Subcutaneous adipose tissue (tissue), 4 donors: Measurements from ENCODE around the gene PRPSAP1. TPM values are rescaled to one million over a fixed set of nuclear protein-coding genes. Genes with fewer than 3 reads are reported as not detected.

ENCODE experiments used
- total RNA-seq, 4 donors: library from RNA; depleted of rRNA; stranded (reverse); fragments of >200 nt; gene quantifications; one replicate each; pipeline ENCODE4 v1.1.0, GENCODE V29; 2016
- TF ChIP-seq, protein P1 (sequence below): fragments of 450-650 bp; IDR thresholded peaks from one replicate; pipeline ENCODE4 v1.5.1; 2016; ENCODE audit warnings: low read depth, mild to moderate bottlenecking, control low read depth, antibody characterized with exemption, moderate library complexity

The PRPSAP1 gene
- total RNA-seq, 4 donors from 2014 or later = 64.4 to 104 (median 71.2) TPM

DNA sequence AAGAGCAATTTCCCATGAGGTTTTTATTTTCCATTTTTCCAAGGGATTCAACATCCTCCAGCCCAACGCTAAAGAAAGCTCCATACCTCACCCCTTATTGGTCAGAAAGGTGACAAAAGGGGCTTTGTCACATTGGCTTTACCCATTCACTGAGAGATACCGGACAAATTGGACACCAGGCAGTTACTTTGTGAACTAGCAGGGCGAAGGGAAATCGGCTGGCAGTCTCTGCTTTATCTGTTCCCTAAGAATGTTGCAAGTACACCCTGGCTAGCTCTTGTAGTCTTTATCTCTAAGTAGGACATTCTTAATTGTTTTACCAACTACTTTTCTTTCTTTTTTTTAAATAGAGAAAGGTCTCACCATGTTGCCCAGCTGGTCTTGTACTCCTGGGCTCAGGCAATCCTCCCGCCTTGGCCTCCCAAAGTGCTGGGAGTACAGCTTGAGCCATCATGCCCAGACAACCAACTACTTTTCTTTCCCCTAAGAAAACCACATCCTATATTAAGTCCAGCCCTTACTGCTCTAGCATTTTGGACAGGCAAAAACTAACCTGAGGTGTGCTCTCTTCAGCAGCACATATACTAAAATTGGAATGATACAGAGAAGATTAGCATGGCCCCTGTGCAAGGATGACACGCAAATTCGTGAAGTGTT lies 16.8 kb downstream of the PRPSAP1 start:
- TF ChIP-seq, protein P1, sequence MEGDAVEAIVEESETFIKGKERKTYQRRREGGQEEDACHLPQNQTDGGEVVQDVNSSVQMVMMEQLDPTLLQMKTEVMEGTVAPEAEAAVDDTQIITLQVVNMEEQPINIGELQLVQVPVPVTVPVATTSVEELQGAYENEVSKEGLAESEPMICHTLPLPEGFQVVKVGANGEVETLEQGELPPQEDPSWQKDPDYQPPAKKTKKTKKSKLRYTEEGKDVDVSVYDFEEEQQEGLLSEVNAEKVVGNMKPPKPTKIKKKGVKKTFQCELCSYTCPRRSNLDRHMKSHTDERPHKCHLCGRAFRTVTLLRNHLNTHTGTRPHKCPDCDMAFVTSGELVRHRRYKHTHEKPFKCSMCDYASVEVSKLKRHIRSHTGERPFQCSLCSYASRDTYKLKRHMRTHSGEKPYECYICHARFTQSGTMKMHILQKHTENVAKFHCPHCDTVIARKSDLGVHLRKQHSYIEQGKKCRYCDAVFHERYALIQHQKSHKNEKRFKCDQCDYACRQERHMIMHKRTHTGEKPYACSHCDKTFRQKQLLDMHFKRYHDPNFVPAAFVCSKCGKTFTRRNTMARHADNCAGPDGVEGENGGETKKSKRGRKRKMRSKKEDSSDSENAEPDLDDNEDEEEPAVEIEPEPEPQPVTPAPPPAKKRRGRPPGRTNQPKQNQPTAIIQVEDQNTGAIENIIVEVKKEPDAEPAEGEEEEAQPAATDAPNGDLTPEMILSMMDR = no peak

DNA sequence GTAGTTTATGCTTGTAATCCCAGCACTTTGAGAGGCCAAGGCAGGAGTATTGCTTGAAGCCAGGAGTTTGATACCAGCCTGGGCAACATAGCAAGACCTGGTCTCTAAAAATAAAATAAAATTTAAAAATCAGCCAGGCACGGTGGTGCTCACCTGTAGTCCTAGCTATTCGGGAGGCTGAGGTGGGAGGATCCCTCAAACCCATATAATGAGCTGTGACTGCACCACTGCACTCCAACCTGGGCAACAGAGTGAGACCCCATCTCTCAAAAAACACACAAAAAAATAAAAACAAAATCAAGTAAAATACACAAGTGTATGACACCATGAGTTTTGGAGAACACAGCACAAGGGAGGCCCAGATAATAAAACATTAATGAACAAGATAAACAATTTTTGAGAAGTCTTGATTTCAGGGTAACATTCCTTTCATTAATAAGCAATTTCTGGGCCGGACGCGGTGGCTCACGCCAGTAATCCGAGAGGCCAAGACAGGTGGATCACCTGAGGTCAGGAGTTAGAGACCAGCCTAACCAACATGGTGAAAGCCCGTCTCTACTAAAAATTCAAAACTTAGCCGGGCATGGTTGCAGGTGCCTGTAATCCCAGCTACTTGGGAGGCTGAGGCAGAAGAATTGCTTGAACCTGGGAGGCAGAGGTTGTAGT lies 17.9 kb downstream of the PRPSAP1 start:
- TF ChIP-seq, protein P1 = no peak

DNA sequence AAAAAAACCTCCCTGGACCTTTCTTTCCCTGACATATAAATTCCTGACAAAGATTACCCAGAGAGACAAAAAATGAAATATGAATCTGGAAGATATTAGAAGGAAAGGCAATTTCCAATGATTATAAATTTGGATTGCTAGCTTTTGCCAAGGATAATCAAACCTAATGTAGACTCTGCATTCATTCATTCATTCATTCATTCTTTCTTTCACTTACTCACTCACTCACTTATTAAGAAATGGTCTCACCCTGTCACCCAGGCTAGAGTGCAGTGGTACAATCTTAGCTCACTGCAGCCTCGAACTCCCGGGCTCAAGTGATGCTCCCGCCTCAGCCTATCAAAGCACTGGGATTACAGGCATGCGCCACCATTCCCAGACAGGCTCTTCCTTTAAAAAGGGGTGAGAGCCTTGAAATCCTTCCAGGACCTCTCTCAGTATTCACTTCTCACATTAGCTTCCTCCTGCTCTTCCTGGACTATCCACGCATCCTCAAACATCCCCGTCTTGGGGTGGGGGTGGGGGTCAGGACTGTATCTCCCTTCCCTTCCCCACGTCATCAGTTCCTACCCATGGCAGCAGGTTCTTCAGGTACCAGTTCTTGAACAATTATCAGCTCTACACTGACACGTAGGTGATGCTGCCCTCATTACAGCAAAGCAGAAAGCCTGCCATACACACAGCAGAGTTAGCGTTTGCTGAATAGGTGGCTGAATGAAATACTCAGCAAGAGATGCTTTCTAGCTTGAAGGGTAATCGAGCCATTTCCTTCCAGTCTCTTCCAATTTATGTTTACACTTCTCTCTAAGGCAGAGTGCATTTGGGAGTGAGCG lies 19.8 kb downstream of the PRPSAP1 start:
- TF ChIP-seq, protein P1 = no peak

DNA sequence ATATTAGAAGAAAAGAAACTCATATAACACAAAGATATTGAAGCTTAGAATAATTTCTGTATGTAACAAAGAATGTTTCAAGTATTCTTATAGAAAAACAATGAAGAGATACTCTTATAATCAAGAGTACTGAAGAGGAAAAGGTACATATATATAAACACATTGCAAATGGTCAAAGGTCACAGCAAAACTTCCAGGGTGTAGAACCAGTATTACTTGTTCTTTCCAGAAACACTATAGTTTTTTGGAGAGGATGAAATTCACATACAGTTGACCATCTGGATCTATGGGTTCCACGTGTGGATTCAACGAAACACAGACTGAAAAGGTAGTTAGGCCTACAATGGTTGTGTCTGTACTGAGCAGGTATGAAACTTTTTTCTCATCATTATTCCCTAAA lies 22.6 kb downstream of the PRPSAP1 start:
- TF ChIP-seq, protein P1 = no peak

DNA sequence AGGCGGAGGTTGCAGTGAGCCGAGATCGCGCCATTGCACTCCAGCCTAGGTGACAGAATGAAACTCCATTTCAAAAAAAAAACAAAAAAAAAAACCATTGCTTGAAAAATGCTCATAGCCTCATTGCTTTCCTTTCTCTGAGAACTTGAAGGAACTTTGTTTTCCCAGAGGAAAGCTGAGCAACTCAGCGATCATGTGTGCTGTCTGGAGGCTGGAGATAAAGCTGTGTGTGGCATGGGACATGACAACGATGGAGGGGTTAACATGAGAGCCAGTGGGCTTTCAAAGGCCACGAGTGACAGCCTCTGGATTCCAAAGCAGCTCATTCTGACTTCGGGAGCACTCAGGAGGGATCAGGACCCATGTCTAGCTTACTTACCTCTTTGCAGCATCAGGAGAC lies 24.1 kb downstream of the PRPSAP1 start:
- TF ChIP-seq, protein P1 = no peak

DNA sequence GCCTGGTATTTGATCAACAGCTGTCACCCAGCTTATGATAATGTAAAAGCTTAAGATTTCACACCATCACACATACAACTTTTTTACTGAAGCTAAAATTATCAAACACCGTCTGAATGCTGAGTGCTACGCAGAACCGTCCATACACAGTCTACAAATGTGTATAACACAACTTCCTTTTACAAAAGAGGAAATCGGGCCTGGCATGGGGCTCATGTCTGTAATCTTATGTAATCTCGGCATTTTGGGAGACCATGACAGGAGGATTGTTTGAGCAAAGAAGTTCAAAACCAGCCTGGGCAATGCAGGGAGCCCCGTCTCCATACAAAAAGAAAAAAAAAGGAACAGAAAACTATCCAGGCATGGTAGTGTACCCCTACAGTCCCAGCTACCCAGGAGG lies 26.0 kb downstream of the PRPSAP1 start:
- TF ChIP-seq, protein P1 = no peak

DNA sequence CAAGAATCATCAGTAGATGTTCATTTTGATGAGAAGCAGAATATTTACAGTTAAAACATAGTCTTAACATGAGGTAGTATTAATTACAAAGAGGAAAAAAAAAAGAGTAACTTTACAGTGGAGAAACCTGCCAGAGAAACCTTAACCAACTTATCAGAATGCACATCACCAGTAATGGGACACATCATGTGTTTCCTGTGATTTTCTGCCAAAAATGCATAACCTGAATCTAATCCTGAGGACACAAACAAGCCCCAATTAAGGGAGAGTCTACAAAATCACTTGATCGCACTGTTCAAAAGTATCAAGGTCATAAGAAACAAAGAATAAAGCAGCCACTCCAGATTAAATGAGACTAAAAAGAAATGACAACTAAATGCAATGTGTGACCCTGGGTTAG lies 27.4 kb downstream of the PRPSAP1 start:
- TF ChIP-seq, protein P1 = no peak
